AG09309 (cell line): ENCODE data around the gene NRCAM.

ENCODE experiments used
- DNase-seq: peaks from one replicate; pipeline ENCODE4 v3.0.0-alpha.2; 2010; ENCODE audit warnings: low read depth
- H3K4me3 ChIP-seq: 2 replicates; pipeline ENCODE4 v1.5.1; 2011; ENCODE audit warnings: mild to moderate bottlenecking, low read depth, low read length, moderate library complexity; ENCODE audit not compliant: control insufficient read depth
- TF ChIP-seq, protein P1 (sequence below): IDR thresholded peaks from 2 replicates; pipeline ENCODE4 v1.5.1; 2011; ENCODE audit warnings: mild to moderate bottlenecking, low read depth, low read length, inconsistent platforms; ENCODE audit not compliant: insufficient read depth, control insufficient read depth; ENCODE audit errors: missing control alignments

The NRCAM gene

DNA sequence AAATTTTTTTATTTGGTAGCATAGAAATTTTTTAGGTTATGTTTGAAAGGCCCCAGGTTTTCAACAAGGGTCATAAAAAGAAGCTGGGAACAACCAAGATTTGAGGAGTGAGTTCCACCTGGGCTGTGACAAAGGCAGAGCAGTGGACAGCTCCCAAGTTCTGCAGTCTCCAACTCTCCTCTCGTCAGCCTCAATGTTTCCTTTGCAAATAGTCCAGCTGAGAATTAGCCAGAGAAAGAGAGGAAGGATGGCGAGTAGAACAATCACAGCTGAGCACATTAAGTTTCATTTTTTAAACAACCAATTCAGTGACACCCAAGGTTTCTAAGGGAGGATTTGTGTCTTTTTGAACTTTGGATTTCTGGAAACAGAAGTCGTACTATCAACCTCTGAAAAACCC is 143.2 kb downstream of the NRCAM start:
- DNase-seq = no peak
- no peak overlapping the region for H3K4me3 ChIP-seq
- TF ChIP-seq, protein P1, sequence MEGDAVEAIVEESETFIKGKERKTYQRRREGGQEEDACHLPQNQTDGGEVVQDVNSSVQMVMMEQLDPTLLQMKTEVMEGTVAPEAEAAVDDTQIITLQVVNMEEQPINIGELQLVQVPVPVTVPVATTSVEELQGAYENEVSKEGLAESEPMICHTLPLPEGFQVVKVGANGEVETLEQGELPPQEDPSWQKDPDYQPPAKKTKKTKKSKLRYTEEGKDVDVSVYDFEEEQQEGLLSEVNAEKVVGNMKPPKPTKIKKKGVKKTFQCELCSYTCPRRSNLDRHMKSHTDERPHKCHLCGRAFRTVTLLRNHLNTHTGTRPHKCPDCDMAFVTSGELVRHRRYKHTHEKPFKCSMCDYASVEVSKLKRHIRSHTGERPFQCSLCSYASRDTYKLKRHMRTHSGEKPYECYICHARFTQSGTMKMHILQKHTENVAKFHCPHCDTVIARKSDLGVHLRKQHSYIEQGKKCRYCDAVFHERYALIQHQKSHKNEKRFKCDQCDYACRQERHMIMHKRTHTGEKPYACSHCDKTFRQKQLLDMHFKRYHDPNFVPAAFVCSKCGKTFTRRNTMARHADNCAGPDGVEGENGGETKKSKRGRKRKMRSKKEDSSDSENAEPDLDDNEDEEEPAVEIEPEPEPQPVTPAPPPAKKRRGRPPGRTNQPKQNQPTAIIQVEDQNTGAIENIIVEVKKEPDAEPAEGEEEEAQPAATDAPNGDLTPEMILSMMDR = no peak

DNA sequence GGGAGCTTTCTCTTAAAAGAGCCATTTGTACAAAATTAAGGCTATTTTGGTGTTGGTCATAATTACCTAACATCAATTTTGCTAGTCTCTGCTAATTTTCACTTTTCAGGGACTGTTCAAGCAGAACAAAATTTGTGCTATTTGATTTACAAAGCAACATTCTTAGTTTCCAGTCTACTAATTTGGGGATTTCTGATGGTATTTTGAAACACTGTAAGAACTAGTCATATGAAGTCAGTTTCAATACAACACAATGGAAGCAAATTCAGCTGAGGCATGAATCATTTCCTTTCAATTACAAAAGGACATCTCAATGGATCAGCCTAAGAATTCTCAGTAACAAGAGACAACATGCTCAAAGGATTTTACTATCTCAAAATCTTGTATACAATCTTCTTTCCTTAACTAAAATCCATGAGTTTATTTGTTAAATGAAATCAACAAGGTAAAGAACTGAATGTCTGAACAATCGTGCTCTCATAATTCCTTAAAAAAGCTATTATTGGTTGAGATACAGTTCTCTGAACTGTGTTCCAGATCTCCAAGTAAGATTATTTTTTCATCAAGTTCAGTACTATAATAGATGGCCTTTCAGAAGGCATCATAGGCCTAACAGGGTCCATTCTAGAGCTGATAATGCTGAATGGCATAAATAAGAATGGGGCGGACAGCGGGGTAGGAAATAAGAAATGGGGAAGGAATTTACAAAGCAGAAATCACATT is 144.6 kb downstream of the NRCAM start:
- H3K4me3 ChIP-seq = no peak overlapping the region
- DNase-seq = peak; percentile 8
- TF ChIP-seq, protein P1 = no peak

DNA sequence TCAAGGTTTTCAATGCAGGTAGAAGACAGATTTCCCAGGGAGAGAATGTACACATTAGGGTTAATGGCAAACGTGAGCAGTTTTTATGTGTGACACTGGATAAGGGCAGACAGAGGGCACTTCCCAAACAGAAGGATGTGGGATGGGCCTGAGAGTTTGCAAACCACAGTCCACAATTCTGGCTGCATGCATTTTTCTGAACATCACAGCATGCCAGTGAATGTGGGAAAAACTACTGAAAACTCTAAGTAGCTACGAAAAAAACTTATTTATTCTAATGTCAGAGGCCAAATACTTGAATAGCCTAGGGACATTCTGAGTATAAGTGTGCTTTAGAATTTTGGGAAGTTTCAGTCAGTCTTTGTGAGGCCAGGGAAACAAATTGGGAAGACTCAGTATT is 145.9 kb downstream of the NRCAM start:
- no peak overlapping the region for H3K4me3 ChIP-seq
- TF ChIP-seq, protein P1 = no peak
- DNase-seq = no peak

DNA sequence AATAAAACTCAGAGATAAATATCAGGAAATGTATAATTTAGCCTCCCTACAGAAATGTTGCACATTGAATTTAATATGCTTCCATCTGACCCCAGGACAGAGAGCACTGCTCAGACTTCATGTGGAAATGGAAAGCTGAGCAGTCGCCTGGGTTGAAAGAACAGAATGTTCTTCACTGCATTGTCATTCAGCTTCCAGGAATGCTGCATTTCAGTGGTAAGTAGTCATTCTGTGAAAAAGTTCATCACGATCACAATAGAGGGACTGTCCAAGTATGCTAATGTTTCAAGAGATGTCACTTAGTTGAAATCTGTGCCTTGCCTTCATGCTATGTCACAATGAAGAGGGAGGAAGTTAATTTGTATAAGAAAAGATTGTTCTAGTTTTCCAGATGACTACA is 147.3 kb downstream of the NRCAM start:
- TF ChIP-seq, protein P1 = no peak

DNA sequence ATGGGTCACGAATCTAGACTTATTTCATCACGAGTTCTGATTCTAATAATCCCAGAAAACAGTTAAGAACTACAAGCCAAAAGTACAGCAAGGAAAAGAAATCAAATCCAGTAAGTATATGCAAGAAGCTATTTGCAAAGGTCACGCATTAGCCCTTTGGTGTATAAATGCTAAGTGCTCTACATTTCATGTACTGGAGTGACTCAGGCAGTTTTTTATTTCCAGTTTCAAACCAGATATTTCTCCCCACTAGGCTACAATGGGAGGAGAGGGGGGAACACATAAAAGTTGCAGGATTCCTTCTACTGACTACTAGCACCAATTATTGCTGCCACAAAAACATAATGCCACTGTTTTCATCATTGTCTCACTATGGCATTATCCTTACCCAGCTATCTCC is 148.0 kb downstream of the NRCAM start:
- TF ChIP-seq, protein P1 = no peak
- H3K4me3 ChIP-seq = no peak overlapping the region
- no peak for DNase-seq

More for the DNA sequence above, 147.3 kb downstream of the NRCAM start:
- no peak for DNase-seq
- H3K4me3 ChIP-seq = no peak overlapping the region

DNA sequence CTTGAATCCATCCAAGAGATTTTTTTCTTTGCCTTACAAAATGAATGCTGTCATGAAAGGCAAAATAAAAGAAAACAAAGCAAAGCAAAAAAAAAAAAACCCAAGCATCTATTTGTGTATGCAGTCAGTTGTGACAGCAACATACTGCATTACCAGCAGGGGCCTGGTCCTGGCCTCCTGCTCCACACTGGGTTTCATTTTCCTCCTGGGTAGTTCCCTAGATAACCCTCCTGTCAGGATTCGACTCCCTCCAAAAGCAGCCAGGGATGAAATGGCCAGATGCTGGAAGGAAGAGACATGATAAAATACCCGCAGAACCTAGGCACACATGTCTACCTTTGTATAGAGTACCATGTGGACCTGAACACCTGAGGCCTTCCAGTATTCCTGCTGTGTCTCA is 148.6 kb downstream of the NRCAM start:
- no peak overlapping the region for H3K4me3 ChIP-seq
- no peak for DNase-seq
- TF ChIP-seq, protein P1 = no peak

DNA sequence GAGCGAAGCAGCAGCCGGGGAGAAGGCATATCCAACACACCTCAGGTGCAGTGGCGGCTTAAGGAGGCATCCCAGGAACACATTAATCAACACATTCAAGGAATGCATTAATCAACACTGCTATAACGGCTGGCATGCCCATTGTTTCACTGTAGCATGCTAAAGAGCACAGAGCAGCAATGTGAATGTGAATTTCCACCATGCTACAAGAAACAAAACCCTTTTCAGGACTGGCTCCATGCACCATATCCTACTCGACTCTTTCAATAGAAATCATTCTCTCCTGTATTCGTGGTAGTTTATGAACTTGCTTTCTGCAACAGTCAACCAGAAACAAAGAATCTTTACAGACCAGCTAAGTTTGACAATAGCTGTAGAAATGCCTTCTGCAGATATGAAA is 149.0 kb downstream of the NRCAM start:
- no peak for DNase-seq
- TF ChIP-seq, protein P1 = no peak
- H3K4me3 ChIP-seq = no peak overlapping the region
